ENCODE measurements around the gene RAET1G.
"Not testable (repeated sequence)": the region's sequence is repeated elsewhere in the genome, so short reads cannot be mapped to it uniquely, and the experiment has no call there.

RAET1G gene

GRCh38 chr6:149953390-149953789, 30.5 kb upstream of the RAET1G start:
- not testable (repeated sequence) for DNase-seq

GRCh38 chr6:149951626-149952025, 28.7 kb upstream of the RAET1G start:
- no peak for DNase-seq

GRCh38 chr6:149951096-149951495, 28.2 kb upstream of the RAET1G start:
- DNase-seq: no peak

- DNase-seq: no peak
Measured at GRCh38 chr6:149950423-149950822, 27.5 kb upstream of the RAET1G start.

- DNase-seq: no peak
Measured at GRCh38 chr6:149948616-149949015, 25.7 kb upstream of the RAET1G start.

- DNase-seq: no peak
Measured at GRCh38 chr6:149948011-149948410, 25.1 kb upstream of the RAET1G start.

GRCh38 chr6:149947533-149947932, 24.6 kb upstream of the RAET1G start:
- DNase-seq: not testable (repeated sequence)

- DNase-seq: not testable (repeated sequence)
Measured at GRCh38 chr6:149946631-149947030, 23.7 kb upstream of the RAET1G start.

GRCh38 chr6:149945276-149945675, 22.4 kb upstream of the RAET1G start:
- DNase-seq: not testable (repeated sequence)

- not testable (repeated sequence) for DNase-seq
Measured at GRCh38 chr6:149943321-149943720, 20.4 kb upstream of the RAET1G start.

GRCh38 chr6:149942461-149942829, 19.5 kb upstream of the RAET1G start:
- DNase-seq: no peak

- DNase-seq: no peak
Measured at GRCh38 chr6:149941583-149942460, 18.9 kb upstream of the RAET1G start, which contains the start of gene ULBP2. TSS of gene ULBP2 (plus strand) at chr6:149942014. CDS start at chr6:149942073, 59 bp downstream.

- no peak for DNase-seq
Measured at GRCh38 chr6:149940672-149940982, 17.7 kb upstream of the RAET1G start.

GRCh38 chr6:149939909-149940671, 17.2 kb upstream of the RAET1G start:
- DNase-seq: no peak

GRCh38 chr6:149939356-149939648, 16.4 kb upstream of the RAET1G start:
- no peak for DNase-seq

GRCh38 chr6:149938571-149939355, 15.8 kb upstream of the RAET1G start:
- no peak for DNase-seq

GRCh38 chr6:149938013-149938570, 15.2 kb upstream of the RAET1G start:
- not testable (repeated sequence) for DNase-seq

- DNase-seq: no peak
Measured at GRCh38 chr6:149936743-149937142, 13.8 kb upstream of the RAET1G start.

GRCh38 chr6:149935668-149936067, 12.7 kb upstream of the RAET1G start:
- no peak for DNase-seq

- no peak for DNase-seq
Measured at GRCh38 chr6:149935246-149935645, 12.3 kb upstream of the RAET1G start.

- DNase-seq: peak; percentile 67 to 78
Measured at GRCh38 chr6:149934249-149935156, 11.6 kb upstream of the RAET1G start.

GRCh38 chr6:149933461-149933860, 10.5 kb upstream of the RAET1G start:
- no peak for DNase-seq

Data from AML-193 (cell line).